Tibial nerve (tissue), 4 donors: Measurements from ENCODE around the gene NT5M.

Source experiments
- EP300 ChIP-seq, 2 donors: sonication (generic); formaldehyde crosslinking; IDR thresholded peaks; one replicate each; pipeline ENCODE4 v1.6.1; 2017; ENCODE audit warnings: antibody characterized with exemption in 2 of 2, mild to moderate bottlenecking in 1 of 2
- TF ChIP-seq, protein P1 (sequence below), 5 experiments: fragments of 200-600 bp in 3 of 5; fragments of 450-650 bp in 2 of 5; sonication (generic) in 3 of 5; IDR thresholded peaks; one replicate each; pipeline ENCODE4 v1.5.1; 2016 to 2019; ENCODE audit warnings: antibody characterized with exemption in 5 of 5, mild to moderate bottlenecking in 3 of 5, moderate library complexity in 2 of 5

DNA sequence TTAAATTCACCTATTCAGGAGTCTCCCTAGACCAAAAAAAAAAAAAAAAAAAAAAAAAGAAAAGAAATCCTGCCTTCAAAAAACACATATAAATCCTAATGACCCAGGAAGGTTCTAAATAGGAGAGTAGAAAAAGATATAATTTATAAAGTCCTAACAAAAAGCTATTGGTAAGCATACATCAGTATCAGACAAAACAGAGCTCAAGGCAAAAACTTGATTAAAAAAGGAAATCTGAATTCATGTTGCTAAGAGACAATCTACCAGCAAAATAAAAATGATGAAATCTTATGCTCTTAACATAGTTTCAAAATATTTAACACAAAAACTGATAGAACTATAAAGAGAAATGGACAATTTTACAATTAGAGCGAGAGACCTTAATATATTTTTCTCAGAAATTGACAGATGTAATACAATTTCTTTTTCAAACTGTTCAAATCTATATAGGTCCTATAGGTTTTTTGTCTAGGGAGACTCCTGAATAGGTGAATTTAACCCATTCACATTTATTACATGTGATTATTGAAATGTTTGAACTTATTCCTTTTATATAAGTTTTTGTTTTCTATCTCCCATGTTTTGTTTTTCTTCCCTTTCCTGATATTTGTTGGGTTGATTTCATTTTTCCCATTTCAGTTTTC, 57.0 kb downstream of the NT5M start:
- TF ChIP-seq, protein P1, sequence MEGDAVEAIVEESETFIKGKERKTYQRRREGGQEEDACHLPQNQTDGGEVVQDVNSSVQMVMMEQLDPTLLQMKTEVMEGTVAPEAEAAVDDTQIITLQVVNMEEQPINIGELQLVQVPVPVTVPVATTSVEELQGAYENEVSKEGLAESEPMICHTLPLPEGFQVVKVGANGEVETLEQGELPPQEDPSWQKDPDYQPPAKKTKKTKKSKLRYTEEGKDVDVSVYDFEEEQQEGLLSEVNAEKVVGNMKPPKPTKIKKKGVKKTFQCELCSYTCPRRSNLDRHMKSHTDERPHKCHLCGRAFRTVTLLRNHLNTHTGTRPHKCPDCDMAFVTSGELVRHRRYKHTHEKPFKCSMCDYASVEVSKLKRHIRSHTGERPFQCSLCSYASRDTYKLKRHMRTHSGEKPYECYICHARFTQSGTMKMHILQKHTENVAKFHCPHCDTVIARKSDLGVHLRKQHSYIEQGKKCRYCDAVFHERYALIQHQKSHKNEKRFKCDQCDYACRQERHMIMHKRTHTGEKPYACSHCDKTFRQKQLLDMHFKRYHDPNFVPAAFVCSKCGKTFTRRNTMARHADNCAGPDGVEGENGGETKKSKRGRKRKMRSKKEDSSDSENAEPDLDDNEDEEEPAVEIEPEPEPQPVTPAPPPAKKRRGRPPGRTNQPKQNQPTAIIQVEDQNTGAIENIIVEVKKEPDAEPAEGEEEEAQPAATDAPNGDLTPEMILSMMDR (IDR thresholded peaks at IDR 0.05), result no peak
- TF ChIP-seq EP300 (IDR thresholded peaks at IDR 0.05), result no peak
